Stomach (tissue), 9 donors: ENCODE results near the gene CLCA4. TPM values are rescaled to one million over a fixed set of nuclear protein-coding genes. Genes with fewer than 3 reads are reported as not detected.

Experiments
- DNase-seq, 2 donors: peaks; one replicate each; pipeline versions ENCODE4 v3.0.0 to v3.0.0-alpha.2; 2013 to 2019
- H3K27ac ChIP-seq, 5 donors: fragments of 200-600 bp in 4 of 5; sonication (generic) in 4 of 5; one replicate each; pipeline ENCODE4 v1.5.1; 2013 to 2019; ENCODE audit warnings: mild to moderate bottlenecking in 1 of 5, moderate library complexity in 1 of 5
- H3K27me3 ChIP-seq, 3 donors: fragments of 200-600 bp; sonication (generic); one replicate each; pipeline ENCODE4 v1.5.1; 2017 to 2019; ENCODE audit warnings: mixed run types in 1 of 3
- H3K36me3 ChIP-seq, 4 donors: fragments of 200-600 bp; sonication (generic); 1 replicate in 3 of 4; 2 replicates in 1 of 4; pipeline ENCODE4 v1.5.1; 2016 to 2019
- H3K4me1 ChIP-seq, 4 donors: fragments of 200-600 bp; sonication (generic); one replicate each; pipeline ENCODE4 v1.5.1; 2016 to 2019
- H3K4me3 ChIP-seq, 4 donors: fragments of 200-600 bp; sonication (generic) in 3 of 4; one replicate each; pipeline ENCODE4 v1.5.1; 2016 to 2019; ENCODE audit warnings: mild to moderate bottlenecking in 1 of 4
- H3K9me3 ChIP-seq, 4 donors: fragments of 200-600 bp; sonication (generic); one replicate each; pipeline ENCODE4 v1.5.1; 2016 to 2019
- EP300 ChIP-seq: sonication (generic); formaldehyde crosslinking; IDR thresholded peaks from one replicate; pipeline ENCODE4 v1.6.1; 2017; ENCODE audit warnings: antibody characterized with exemption
- POLR2A ChIP-seq, 4 donors: fragments of 450-650 bp; IDR thresholded peaks; one replicate each; pipeline ENCODE4 v1.6.1; 2016; ENCODE audit warnings: antibody characterized with exemption in 4 of 4, control low read depth in 2 of 4, mild to moderate bottlenecking in 1 of 4, moderate library complexity in 1 of 4
- POLR2AphosphoS5 ChIP-seq, 3 donors: sonication (generic); formaldehyde crosslinking; IDR thresholded peaks; one replicate each; pipeline ENCODE4 v1.6.1; 2016; ENCODE audit warnings: antibody characterized with exemption in 3 of 3
- WGBS, 5 donors: extraction: QIAGEN DNeasy Blood & Tissue Kit in 3 of 5; methylation state at CpG; one replicate each; pipeline versions ENCODE4 v1.1.5 to v1.1.7; 2013 to 2018; 5-methylcytosine and 5-hydroxymethylcytosine counted together
- intact Hi-C: fragments of 100-400 bp; cut with DNase I; formaldehyde crosslinking; loops from one replicate; pipeline ENCODE4 v1.15.1; 2023; ENCODE audit warnings: low total_unique reads
- polyA plus RNA-seq, 3 donors: library from polyadenylated mRNA; stranded (reverse); fragments of 200-250 nt; gene quantifications; one replicate each; pipeline ENCODE4 v1.2.3, GENCODE V29; 2013
- total RNA-seq, 5 donors: library from RNA; depleted of rRNA; stranded (reverse); fragments of >200 nt; gene quantifications; one replicate each; pipeline versions ENCODE4 v1.1.0 to v1.2.3, GENCODE V29; 2014 to 2016
- TF ChIP-seq, protein P1 (sequence below), 7 experiments: fragments of 450-650 bp in 4 of 7; fragments of 200-600 bp in 3 of 7; sonication (generic) in 3 of 7; IDR thresholded peaks; one replicate each; pipeline ENCODE4 v1.5.1; 2016 to 2019; ENCODE audit warnings: antibody characterized with exemption in 7 of 7, control low read depth in 2 of 7, mild to moderate bottlenecking in 1 of 7
- donor health status: healthy with polysubstance abuse.
- donor health status: Bipolar disorder and iron deficiency.
- donor health status: healthy.

Gene CLCA4
- total and polyA plus RNA-seq, 8 donors = 0.46 to 142 (median 1.1) TPM; not detected in 5

GRCh38 chr1:86557739-86558138, 10.9 kb downstream of the CLCA4 start:
- Histone ChIP-seq H3K4me1 (no peaks in the 10 kb centered on the region), H3K9me3 (peaks cover 0 to 17% (median 9%) of the 10 kb centered on the region in 4 donors), H3K36me3 (no peaks in the 10 kb centered on the region), H3K27me3 (no peaks in the 10 kb centered on the region), H3K4me3 (no peak overlapping the region), H3K27ac (no peak overlapping the region)
- TF ChIP-seq EP300 = no peak
- no peak for TF ChIP-seq POLR2AphosphoS5 (IDR thresholded peaks at IDR 0.05)
- TF ChIP-seq POLR2A (IDR thresholded peaks at IDR 0.05) = no peak
- TF ChIP-seq, protein P1, sequence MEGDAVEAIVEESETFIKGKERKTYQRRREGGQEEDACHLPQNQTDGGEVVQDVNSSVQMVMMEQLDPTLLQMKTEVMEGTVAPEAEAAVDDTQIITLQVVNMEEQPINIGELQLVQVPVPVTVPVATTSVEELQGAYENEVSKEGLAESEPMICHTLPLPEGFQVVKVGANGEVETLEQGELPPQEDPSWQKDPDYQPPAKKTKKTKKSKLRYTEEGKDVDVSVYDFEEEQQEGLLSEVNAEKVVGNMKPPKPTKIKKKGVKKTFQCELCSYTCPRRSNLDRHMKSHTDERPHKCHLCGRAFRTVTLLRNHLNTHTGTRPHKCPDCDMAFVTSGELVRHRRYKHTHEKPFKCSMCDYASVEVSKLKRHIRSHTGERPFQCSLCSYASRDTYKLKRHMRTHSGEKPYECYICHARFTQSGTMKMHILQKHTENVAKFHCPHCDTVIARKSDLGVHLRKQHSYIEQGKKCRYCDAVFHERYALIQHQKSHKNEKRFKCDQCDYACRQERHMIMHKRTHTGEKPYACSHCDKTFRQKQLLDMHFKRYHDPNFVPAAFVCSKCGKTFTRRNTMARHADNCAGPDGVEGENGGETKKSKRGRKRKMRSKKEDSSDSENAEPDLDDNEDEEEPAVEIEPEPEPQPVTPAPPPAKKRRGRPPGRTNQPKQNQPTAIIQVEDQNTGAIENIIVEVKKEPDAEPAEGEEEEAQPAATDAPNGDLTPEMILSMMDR (IDR thresholded peaks at IDR 0.05) = no peak
- intact Hi-C loops = no loop called here
- WGBS, 5 donors = 82 to 96% (median 89%) methylated on average over 2 of the region's 2 CpGs
- no peak for DNase-seq

GRCh38 chr1:86563849-86564248, 17.0 kb downstream of the CLCA4 start:
- TF ChIP-seq POLR2A (IDR thresholded peaks at IDR 0.05) (no peak), EP300 (no peak), POLR2AphosphoS5 (IDR thresholded peaks at IDR 0.05) (no peak)
- TF ChIP-seq, protein P1 (IDR thresholded peaks at IDR 0.05) = no peak
- H3K4me3 ChIP-seq = no peak overlapping the region
- 53 to 72% (median 68%) methylated on average over 1 of the region's 1 CpG for WGBS, 5 donors
- H3K9me3 ChIP-seq = peaks cover 0 to 4% (median 1%) of the 10 kb centered on the region in 4 donors
- H3K27me3 ChIP-seq = no peaks in the 10 kb centered on the region
- H3K4me1 ChIP-seq = no peaks in the 10 kb centered on the region
- H3K36me3 ChIP-seq = no peaks in the 10 kb centered on the region
- intact Hi-C loops = no loop called here
- no peak for DNase-seq
- H3K27ac ChIP-seq = no peak overlapping the region

GRCh38 chr1:86567341-86567740, 20.5 kb downstream of the CLCA4 start:
- intact Hi-C loops = no loop called here
- H3K27me3 ChIP-seq = no peaks in the 10 kb centered on the region
- 58 to 70% (median 62%) methylated on average over 3 of the region's 3 CpGs for WGBS, 5 donors
- H3K4me1 ChIP-seq = no peaks in the 10 kb centered on the region
- H3K27ac ChIP-seq = no peak overlapping the region
- H3K36me3 ChIP-seq = no peaks in the 10 kb centered on the region
- H3K4me3 ChIP-seq = no peak overlapping the region
- DNase-seq = no peak
- no peaks in the 10 kb centered on the region for H3K9me3 ChIP-seq
- TF ChIP-seq POLR2AphosphoS5 (IDR thresholded peaks at IDR 0.05) = no peak
- TF ChIP-seq, protein P1 (IDR thresholded peaks at IDR 0.05) = no peak
- TF ChIP-seq EP300 = no peak
- TF ChIP-seq POLR2A (IDR thresholded peaks at IDR 0.05) = no peak

DNA sequence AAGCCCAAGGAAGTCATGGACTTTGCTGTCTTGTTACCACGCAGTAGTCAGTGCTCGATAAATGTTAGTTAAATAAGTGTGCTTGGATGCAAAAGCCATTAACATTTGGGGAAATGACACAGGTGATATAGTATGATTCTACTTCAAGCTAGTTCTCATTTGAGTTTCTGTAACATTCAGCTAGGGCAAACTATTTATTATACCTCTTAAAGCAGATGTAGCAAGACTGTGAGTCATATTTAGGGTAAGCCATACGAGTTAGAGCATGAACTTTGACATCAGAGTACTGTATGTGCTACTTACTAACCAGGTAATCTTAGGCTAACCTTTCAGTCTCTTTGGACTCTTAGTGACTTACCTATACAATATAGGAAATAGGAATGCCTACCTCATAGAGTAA, 21.0 kb downstream of the CLCA4 start:
- Histone ChIP-seq H3K9me3 (no peaks in the 10 kb centered on the region), H3K27me3 (no peaks in the 10 kb centered on the region), H3K4me1 (no peaks in the 10 kb centered on the region), H3K4me3 (no peak overlapping the region), H3K27ac (no peak overlapping the region), H3K36me3 (no peaks in the 10 kb centered on the region)
- intact Hi-C loops = no loop called here
- no peak for DNase-seq
- 68 to 76% (median 71%) methylated on average over 3 of the region's 3 CpGs for WGBS, 5 donors
- TF ChIP-seq POLR2A (IDR thresholded peaks at IDR 0.05) = no peak
- TF ChIP-seq, protein P1 (IDR thresholded peaks at IDR 0.05) = no peak
- TF ChIP-seq EP300 = no peak
- TF ChIP-seq POLR2AphosphoS5 (IDR thresholded peaks at IDR 0.05) = no peak
